GM06990 (cell line): ENCODE data around the gene PEA15.
A peak's percentile ranks its signal among the peaks of the same experiment; 100 is the strongest.

Source experiments
- DNase-seq: peaks from one replicate; pipeline ENCODE4 v3.0.0-alpha.2; 2011; ENCODE audit not compliant: insufficient read length; ENCODE audit errors: extremely low read depth
- H3K27me3 ChIP-seq: replicated peaks from 2 replicates; pipeline ENCODE4 v1.6.0; 2011; ENCODE audit warnings: low read length; ENCODE audit not compliant: control insufficient read depth, insufficient read depth
- H3K36me3 ChIP-seq: 2 replicates; pipeline ENCODE4 v1.5.1; 2011; ENCODE audit warnings: low read length; ENCODE audit not compliant: control insufficient read depth, insufficient read depth
- H3K4me3 ChIP-seq: replicated peaks from 2 replicates; pipeline ENCODE4 v1.5.1; 2011; ENCODE audit warnings: low read depth, mild to moderate bottlenecking, control low read depth, low read length
- TF ChIP-seq, protein P1 (sequence below): IDR thresholded peaks from 2 replicates; pipeline ENCODE4 v1.5.1; 2011; ENCODE audit warnings: low read length, control low read depth, mild to moderate bottlenecking, inconsistent platforms; ENCODE audit not compliant: insufficient read depth, poor library complexity, severe bottlenecking

PEA15 gene

DNA sequence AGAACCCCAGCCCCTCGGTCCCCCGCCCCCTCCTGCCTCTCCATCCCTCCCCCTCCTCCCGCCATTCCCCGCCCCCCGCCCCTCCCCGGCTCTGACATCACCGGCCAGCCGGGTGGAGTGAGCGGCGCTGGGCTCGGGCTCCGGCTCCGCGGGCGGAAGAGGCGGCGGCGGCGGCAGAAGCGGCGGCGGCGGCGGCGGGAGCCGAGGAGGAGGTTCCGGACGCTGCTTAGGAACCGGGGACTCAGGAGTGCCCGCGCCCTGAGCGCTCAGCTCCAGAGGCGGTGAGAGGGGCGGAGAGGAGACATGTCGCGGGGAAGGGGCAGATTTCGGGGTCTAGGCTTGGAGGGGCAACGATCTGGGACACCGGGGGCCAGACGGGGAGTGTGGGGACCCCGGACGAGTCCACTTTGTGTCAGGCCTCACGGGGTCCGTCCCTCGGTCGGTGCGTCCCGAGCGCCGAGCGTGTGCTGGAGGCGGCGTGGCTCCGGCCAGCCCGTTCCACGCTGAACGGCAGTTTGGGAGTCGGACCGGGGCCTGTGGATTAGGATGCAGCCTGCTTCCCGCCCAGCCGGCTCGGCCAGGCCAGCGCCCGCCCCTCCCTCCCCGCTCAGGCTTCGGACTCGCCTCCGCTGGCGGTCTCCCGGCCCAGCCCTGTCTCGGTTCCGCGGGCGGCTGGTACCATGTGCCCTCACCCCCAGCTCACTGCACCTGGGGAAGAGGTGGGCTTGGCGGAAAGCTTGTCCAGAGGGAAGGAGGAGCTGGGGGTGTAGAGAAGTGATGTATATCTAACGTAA lies at the start of gene PEA15:
Gene PEA15 (plus strand): TSS at position 143 of the 794 bp plus-strand sequence. CDS start 6,161 bp downstream, outside the sequence.
- TF ChIP-seq, protein P1, sequence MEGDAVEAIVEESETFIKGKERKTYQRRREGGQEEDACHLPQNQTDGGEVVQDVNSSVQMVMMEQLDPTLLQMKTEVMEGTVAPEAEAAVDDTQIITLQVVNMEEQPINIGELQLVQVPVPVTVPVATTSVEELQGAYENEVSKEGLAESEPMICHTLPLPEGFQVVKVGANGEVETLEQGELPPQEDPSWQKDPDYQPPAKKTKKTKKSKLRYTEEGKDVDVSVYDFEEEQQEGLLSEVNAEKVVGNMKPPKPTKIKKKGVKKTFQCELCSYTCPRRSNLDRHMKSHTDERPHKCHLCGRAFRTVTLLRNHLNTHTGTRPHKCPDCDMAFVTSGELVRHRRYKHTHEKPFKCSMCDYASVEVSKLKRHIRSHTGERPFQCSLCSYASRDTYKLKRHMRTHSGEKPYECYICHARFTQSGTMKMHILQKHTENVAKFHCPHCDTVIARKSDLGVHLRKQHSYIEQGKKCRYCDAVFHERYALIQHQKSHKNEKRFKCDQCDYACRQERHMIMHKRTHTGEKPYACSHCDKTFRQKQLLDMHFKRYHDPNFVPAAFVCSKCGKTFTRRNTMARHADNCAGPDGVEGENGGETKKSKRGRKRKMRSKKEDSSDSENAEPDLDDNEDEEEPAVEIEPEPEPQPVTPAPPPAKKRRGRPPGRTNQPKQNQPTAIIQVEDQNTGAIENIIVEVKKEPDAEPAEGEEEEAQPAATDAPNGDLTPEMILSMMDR: no peak

GRCh38 chr1:160156361-160156760 lies 48.8 kb upstream of the PEA15 start:
- TF ChIP-seq, protein P1: no peak
- H3K36me3 ChIP-seq: no peaks in the 10 kb centered on the region
- H3K27me3 ChIP-seq: no peaks in the 10 kb centered on the region
- DNase-seq: no peak
- no peak overlapping the region for H3K4me3 ChIP-seq

More for the DNA sequence above, at the start of gene PEA15:
- peak; percentile 68 for DNase-seq
- Histone ChIP-seq H3K4me3 (peak within 1 kb of the TSS; percentile 99), H3K36me3 (peaks cover 21% of the 10 kb centered on the region), H3K27me3 (no peaks in the 10 kb centered on the region)

DNA sequence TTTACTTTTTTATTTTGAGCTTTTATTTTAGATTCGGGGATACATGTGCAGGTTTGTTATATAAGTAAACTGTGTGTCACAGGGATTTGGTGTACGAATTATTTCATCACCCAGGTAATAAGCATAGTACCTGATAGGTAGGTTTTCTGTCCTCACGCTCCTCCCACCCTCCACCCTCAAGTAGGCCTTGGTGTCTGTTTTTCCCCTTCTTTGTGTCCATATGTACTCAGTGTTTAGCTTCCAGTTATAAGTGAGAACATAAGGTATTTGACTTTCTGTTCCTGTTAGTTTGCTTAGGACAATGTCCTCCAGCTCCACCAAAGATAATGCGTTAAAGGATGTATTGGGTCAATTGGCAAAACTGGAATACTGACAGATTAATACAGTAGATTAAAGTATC lies 48.0 kb upstream of the PEA15 start:
- Histone ChIP-seq H3K36me3 (no peaks in the 10 kb centered on the region), H3K27me3 (no peaks in the 10 kb centered on the region), H3K4me3 (no peak overlapping the region)
- TF ChIP-seq, protein P1: no peak
- no peak for DNase-seq

DNA sequence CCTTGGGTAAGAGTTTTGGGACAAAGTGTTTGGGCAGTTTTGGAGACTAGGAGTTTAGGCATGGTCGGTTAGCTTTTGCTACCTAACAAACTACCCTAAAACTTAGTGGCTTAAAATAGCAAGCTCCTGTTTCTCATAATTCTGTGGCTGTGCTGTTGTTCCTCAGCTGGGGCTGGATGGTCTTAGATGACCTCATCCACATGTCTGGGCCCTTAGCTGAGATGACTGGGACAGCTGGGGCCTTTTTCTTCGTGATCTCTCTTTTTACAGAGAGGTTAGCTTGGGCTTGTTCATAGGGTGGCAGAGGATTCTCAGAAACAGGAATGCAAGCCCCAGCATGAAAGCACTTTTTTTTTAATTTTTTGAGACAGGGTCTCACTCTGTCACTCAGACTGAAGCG lies 47.2 kb upstream of the PEA15 start:
- Histone ChIP-seq H3K36me3 (no peaks in the 10 kb centered on the region), H3K27me3 (no peaks in the 10 kb centered on the region), H3K4me3 (no peak overlapping the region)
- DNase-seq: no peak
- TF ChIP-seq, protein P1: no peak

DNA sequence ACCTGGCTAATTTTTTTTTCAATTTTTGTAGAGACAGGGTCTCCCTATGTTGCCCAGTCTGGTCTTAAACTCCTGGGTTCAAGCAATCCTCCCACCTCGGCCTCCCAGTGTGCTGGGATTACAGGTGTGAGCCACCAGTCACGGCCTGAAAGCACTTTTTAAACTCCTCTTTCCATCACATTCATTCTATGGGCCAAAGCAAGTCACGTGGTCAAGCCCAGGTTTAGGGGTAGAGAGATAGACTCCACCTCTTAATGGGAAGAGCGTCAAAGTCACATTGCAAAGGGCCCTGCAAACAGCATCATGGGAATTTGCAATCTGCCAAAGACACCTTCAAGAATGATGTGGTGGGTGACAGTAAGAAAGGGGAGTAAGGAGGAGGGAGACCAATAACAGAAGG lies 46.6 kb upstream of the PEA15 start:
- Histone ChIP-seq H3K27me3 (no peaks in the 10 kb centered on the region), H3K36me3 (no peaks in the 10 kb centered on the region), H3K4me3 (no peak overlapping the region)
- TF ChIP-seq, protein P1: no peak
- DNase-seq: no peak
